ENCODE results near the gene CD180.

DNA sequence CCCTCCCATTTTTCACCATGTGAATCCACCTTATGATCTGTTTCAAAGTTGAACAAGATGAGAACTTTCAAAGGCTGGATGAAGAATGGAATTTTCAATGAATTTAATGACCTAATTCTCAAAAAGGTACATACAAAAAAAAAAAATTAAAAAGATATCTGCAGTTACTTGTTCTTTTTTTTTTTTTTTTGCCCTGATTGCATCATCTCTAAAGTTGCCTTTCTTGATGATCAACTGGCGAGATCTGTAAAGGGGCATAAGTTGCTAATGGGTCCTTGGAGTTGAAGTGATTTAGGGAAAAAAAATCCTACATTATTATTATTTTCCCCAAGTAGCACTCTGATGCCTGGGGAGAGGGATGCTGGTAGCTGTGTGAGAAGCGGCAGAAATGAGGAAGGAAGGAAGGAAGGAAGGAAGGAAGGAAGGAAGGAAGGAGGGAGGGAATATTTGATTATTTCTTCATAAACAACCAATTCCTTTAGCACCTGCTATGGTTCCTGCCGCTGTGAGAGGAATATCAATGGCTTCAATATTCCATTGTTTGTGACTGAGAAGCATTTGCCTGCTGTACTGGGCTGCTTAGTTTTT lies 48.8 kb upstream of the CD180 start:
- TF ChIP-seq, protein P1, sequence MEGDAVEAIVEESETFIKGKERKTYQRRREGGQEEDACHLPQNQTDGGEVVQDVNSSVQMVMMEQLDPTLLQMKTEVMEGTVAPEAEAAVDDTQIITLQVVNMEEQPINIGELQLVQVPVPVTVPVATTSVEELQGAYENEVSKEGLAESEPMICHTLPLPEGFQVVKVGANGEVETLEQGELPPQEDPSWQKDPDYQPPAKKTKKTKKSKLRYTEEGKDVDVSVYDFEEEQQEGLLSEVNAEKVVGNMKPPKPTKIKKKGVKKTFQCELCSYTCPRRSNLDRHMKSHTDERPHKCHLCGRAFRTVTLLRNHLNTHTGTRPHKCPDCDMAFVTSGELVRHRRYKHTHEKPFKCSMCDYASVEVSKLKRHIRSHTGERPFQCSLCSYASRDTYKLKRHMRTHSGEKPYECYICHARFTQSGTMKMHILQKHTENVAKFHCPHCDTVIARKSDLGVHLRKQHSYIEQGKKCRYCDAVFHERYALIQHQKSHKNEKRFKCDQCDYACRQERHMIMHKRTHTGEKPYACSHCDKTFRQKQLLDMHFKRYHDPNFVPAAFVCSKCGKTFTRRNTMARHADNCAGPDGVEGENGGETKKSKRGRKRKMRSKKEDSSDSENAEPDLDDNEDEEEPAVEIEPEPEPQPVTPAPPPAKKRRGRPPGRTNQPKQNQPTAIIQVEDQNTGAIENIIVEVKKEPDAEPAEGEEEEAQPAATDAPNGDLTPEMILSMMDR (IDR thresholded peaks at IDR 0.05) = no peak
- no peak for TF ChIP-seq POLR2A (IDR thresholded peaks at IDR 0.05)
